Measurements from ENCODE around the gene ATF1.
A peak's percentile ranks its signal among the peaks of the same experiment; 100 is the strongest.
"Not testable (repeated sequence)": the region's sequence is repeated elsewhere in the genome, so short reads cannot be mapped to it uniquely, and the experiment has no call there.

Gene ATF1

DNA sequence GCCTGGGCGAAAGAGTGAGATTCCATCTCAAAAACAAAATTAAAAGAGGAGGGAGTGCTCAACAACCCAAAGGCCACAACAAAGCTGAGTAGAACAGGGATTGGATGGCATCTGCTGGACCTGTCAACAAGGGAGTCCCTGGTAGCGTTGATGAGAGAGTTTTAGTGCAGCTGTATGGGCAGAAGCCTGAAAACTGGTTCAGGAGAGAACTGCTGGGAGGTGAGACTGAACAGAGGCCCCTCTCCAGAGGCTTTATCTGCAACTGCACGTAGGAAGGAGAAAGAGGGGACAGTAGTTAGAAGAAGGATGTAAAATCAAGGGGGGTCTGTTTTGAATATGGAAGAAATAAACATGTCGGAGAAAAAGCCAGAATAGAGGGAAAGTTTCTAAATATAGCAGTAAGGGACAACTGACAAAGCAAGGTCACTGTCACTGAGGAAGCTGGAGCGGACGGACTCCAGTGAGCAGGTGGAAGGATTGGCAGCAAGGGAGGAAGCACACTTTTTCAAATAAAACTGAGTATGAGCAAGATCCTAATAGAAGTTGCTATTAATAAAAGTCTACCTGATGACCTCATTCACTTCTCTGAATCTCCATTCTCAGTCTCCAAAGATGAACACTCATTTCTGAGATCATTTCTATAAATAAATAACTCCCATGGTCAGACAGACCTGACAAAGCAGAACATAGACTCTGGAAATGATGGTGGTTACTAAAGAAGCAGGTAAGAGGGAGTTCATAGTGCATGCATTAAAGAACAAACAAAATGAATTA lies 11.8 kb upstream of the ATF1 start:
- no peak overlapping the region for H3K4me3 ChIP-seq (ENCODE audit: low read depth, low read length)
- DNase-seq (ENCODE audit: low read depth): no peak
- TF ChIP-seq, protein P1, sequence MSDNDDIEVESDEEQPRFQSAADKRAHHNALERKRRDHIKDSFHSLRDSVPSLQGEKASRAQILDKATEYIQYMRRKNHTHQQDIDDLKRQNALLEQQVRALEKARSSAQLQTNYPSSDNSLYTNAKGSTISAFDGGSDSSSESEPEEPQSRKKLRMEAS (IDR thresholded peaks at IDR 0.05; ENCODE audit: low read depth, low read length): no peak
- TF ChIP-seq POLR2A (IDR thresholded peaks at IDR 0.05; ENCODE audit: extremely low read depth, insufficient read length) (no peak), MYC (IDR thresholded peaks at IDR 0.05; ENCODE audit: low read depth, low read length) (no peak)
- TF ChIP-seq, protein P2, sequence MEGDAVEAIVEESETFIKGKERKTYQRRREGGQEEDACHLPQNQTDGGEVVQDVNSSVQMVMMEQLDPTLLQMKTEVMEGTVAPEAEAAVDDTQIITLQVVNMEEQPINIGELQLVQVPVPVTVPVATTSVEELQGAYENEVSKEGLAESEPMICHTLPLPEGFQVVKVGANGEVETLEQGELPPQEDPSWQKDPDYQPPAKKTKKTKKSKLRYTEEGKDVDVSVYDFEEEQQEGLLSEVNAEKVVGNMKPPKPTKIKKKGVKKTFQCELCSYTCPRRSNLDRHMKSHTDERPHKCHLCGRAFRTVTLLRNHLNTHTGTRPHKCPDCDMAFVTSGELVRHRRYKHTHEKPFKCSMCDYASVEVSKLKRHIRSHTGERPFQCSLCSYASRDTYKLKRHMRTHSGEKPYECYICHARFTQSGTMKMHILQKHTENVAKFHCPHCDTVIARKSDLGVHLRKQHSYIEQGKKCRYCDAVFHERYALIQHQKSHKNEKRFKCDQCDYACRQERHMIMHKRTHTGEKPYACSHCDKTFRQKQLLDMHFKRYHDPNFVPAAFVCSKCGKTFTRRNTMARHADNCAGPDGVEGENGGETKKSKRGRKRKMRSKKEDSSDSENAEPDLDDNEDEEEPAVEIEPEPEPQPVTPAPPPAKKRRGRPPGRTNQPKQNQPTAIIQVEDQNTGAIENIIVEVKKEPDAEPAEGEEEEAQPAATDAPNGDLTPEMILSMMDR (IDR thresholded peaks at IDR 0.05; ENCODE audit: low read depth, low read length): no peak

DNA sequence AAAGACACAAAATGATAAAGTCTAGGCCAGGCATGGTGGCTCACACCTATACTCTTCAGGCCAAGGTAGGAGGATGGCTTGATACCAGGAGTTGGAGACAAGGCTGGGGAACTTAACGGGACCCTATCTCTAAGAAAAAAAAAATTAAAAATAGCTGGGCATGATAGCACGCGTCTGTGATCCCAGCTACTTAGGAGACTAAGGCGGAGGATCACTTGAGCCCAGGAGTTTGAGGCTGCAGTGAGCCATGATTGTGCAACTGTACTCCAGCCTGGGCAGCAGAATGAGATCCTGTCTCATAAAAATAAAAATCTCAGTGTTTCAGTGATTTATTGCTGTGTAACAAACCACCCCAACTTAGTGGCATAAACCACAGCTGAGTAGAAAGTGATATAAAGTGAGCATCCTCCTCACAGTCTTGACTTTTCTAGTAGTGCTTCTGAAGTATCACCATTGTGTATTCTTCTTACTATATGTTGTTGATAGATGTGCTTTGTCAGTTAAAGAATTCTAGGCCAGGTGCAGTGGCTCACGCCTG lies 10.6 kb upstream of the ATF1 start:
- H3K4me3 ChIP-seq (ENCODE audit: low read depth, low read length): no peak overlapping the region
- TF ChIP-seq, protein P1 (IDR thresholded peaks at IDR 0.05; ENCODE audit: low read depth, low read length): no peak
- TF ChIP-seq POLR2A (IDR thresholded peaks at IDR 0.05; ENCODE audit: extremely low read depth, insufficient read length): no peak
- TF ChIP-seq, protein P2 (IDR thresholded peaks at IDR 0.05; ENCODE audit: low read depth, low read length): no peak
- TF ChIP-seq MYC (IDR thresholded peaks at IDR 0.05; ENCODE audit: low read depth, low read length): no peak
- no peak for DNase-seq (ENCODE audit: low read depth)

DNA sequence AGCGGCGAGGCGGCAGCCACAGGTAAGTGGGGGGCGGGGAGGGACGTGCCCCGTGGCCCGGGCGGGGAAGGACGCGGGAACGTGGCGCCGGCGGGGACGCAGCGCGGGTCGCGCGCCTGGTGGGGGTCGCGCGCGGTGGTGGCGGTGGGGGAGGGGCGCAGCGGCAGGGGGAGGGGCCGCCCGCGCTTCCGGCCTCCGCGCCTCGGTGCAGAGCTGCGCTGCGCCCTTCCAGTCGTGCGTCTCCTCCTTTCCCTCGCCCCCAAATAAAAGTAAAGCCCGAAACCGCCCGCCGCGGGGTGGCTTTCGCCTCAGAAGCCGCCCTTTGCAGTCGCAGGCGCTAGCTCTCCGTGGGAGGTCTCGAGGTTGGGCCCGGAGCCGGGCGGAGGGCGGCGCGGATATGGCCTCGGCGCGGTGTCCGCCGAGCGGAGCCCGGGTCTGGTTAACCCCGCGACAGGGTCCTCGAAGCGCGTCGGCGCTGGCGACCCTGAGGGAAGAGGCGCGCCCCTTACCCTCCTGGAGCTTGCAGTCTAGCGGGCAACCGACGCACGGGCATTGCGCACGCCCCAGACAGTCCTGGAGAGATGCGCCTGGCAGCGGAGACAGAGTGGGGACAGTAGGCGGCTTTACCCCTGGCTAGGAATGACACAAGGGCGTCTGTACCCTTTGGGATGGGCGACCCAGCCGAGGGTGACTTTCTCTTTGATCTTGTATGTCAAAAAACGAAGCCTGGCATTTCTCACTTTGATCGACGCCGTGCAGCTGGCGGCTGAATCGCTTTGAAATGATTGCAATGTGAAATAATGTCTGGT lies 589 bp downstream of the ATF1 start:
- peak; percentile 81 for DNase-seq (ENCODE audit: low read depth)
- peak overlapping the region; percentile 98 for H3K4me3 ChIP-seq (ENCODE audit: low read depth, low read length)
- TF ChIP-seq, protein P2 (IDR thresholded peaks at IDR 0.05; ENCODE audit: low read depth, low read length): no peak
- TF ChIP-seq MYC (IDR thresholded peaks at IDR 0.05; ENCODE audit: low read depth, low read length) (peak; percentile 46), POLR2A (IDR thresholded peaks at IDR 0.05; ENCODE audit: extremely low read depth, insufficient read length) (peak; percentile 47)
- TF ChIP-seq, protein P1 (IDR thresholded peaks at IDR 0.05; ENCODE audit: low read depth, low read length): no peak; the same call in 1 of the 2 replicates

DNA sequence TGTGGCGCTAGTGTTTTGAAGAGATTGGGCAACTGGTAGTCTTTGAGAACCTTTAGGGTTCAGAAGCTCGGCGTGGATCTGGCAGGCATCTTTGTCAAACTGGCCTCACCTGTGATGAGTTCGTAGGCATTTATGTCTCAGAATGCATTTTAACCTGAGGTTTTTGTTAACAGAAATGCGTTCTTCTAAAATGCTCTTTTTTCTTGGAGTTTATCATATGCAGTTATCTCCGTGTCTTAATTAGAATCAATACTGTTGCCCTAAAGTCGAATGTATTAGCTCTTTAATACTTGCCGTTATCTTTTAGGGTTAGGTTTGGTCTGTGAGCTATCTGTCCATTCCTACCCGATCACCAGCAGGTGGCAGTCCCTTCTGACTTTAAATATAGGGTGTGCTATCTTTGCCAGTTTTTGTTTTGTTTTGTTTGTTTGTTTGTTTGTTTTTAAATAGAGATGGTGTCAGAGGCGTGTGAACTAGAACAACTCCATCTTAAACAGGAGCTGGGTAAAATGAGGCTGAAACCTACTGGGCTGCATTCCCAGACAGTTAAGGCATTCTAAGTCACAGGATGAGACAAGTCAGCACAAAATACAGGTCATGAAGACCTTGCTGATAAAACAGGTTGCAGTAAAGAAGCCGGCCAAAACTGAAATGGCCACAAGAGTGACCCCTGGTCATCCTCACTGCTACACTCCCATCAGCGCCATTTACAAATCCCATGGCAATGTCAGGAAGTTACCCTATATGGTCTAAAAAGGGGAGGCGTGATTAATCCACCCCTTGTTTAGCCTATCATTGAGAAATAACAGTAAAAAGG lies 1.4 kb downstream of the ATF1 start:
- DNase-seq (ENCODE audit: low read depth): peak; percentile 74
- H3K4me3 ChIP-seq (ENCODE audit: low read depth, low read length): peak overlapping the region; percentile 98
- no peak for TF ChIP-seq MYC (IDR thresholded peaks at IDR 0.05; ENCODE audit: low read depth, low read length)
- TF ChIP-seq POLR2A (IDR thresholded peaks at IDR 0.05; ENCODE audit: extremely low read depth, insufficient read length): no peak
- TF ChIP-seq, protein P2 (IDR thresholded peaks at IDR 0.05; ENCODE audit: low read depth, low read length): peak; percentile 73
- TF ChIP-seq, protein P1 (IDR thresholded peaks at IDR 0.05; ENCODE audit: low read depth, low read length): peak; percentile 40; the same call in 1 of the 2 replicates

DNA sequence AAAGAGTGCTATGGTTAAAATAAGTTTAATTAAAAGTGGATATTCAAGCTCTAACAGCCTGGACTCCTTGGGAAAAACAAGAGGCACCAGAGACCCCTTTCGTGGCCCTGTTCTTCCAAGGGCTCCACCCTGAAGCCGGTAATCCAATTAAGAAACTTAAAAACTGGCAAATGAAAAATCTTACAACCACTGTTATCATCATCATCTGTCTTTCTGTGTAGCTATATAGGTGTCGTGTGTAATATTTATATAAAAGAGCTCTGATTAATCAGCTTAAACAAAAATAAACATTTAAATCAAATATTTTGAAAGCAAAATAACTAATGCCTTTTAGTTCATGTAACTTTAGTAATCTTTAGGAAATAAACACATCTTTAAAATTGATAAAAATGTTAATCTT lies 4.5 kb downstream of the ATF1 start:
- TF ChIP-seq, protein P1 (IDR thresholded peaks at IDR 0.05; ENCODE audit: low read depth, low read length): no peak
- TF ChIP-seq POLR2A (IDR thresholded peaks at IDR 0.05; ENCODE audit: extremely low read depth, insufficient read length) (no peak), MYC (IDR thresholded peaks at IDR 0.05; ENCODE audit: low read depth, low read length) (no peak)
- TF ChIP-seq, protein P2 (IDR thresholded peaks at IDR 0.05; ENCODE audit: low read depth, low read length): no peak
- no peak overlapping the region for H3K4me3 ChIP-seq (ENCODE audit: low read depth, low read length)
- no peak for DNase-seq (ENCODE audit: low read depth)

DNA sequence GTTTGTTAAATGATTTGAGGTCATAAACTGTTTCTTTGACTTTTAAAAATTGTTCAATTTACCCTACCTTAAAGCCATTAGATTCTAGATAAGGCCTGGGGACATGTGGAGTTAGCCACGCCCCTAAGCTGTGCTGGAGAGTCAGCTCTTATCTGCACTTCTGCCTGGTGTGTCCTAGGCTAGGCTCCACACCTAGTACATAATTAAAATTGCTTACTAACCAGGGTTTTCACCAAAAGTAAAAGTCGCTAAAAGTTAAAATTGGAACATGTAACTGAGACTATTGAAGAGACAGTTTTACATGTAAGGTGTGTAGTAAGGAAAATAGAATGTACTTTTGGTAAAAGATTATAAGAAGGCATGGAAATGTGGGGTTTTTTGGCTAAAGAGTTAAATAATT lies 4.9 kb downstream of the ATF1 start:
- not testable (repeated sequence) for H3K4me3 ChIP-seq (ENCODE audit: low read depth, low read length)
- peak; percentile 25 for DNase-seq (ENCODE audit: low read depth)

Data from NB4 (cell line).